ENCODE results near the gene D2HGDH. TPM values are rescaled to one million over a fixed set of nuclear protein-coding genes. Genes with fewer than 3 reads are reported as not detected.

D2HGDH gene
- total and polyA plus RNA-seq, 2 of the 13 experiments (the other 11 are each of a cell fraction or from before 2014, with no cell fraction given): 19.2 to 20.3 TPM

DNA sequence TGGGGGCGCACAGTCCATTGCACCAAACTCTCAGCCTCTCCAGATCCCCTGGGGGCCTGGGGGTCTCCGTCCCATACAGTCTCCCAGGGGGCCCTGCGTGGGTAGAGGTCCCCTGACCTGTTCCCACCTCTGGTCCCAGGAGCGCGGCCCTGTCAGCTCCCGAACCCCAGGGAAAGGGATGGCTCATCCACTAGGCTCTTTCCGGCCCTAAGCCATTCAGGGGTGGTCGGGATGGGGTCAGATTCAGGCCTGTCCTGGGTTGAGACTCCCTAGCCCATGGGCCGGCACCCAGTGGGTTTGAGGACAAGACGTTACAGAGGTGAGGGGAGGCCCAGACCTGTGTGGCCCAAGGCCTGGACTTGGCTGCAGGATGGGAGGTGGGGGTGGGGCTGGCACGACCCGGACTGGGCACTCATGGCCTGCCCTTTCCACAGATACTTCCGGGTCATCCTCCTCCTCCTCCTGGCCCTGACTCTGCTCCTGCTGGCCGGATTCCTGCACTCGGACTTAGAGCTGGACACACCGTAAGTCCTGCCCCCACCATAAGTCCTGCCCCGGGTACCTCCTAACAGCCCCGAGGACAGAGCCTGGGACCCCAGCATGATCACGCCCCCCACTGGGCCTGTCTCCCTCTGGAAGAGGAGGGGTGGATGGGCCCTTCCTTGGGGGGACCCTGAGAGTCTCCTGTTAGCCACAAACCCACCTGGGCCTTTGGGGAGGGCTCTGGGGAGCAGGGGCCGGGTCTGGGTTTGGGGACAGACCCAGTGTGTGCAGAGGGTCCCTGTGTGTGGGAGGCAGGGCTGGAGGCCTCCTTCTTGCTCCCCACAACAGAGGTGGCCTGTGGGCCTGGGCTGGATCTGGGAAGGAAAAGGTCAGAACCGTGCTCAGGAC is 64.4 kb downstream of the D2HGDH start (continued):
- TF ChIP-seq, protein P1, sequence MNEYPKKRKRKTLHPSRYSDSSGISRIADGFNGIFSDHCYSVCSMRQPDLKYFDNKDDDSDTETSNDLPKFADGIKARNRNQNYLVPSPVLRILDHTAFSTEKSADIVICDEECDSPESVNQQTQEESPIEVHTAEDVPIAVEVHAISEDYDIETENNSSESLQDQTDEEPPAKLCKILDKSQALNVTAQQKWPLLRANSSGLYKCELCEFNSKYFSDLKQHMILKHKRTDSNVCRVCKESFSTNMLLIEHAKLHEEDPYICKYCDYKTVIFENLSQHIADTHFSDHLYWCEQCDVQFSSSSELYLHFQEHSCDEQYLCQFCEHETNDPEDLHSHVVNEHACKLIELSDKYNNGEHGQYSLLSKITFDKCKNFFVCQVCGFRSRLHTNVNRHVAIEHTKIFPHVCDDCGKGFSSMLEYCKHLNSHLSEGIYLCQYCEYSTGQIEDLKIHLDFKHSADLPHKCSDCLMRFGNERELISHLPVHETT (CRISPR knock-in tag; conservative IDR thresholded peaks at IDR 0.05): no peak
- TF ChIP-seq LCORL (IDR thresholded peaks at IDR 0.05) (no peak), LCORL (CRISPR knock-in tag; IDR thresholded peaks at IDR 0.05) (0 out of 2 replicates have a peak, but pooled peaks have one; percentile 44), ZNF530 (CRISPR knock-in tag; IDR thresholded peaks at IDR 0.05; ENCODE audit: low read depth) (no peak), NCOA1 (CRISPR knock-in tag; IDR thresholded peaks at IDR 0.05) (no peak), BRD4 (CRISPR knock-in tag; IDR thresholded peaks at IDR 0.05) (peak; percentile 36; the same call in 1 of the 2 replicates), ZFX (CRISPR knock-in tag; IDR thresholded peaks at IDR 0.05; ENCODE audit: low read depth) (peak; percentile 72), ETV6 (CRISPR knock-in tag; conservative IDR thresholded peaks at IDR 0.05) (no peak), PITX1 (CRISPR knock-in tag; IDR thresholded peaks at IDR 0.05) (peak; percentile 51; the same call in 1 of the 2 replicates), ZFAT (CRISPR knock-in tag; conservative IDR thresholded peaks at IDR 0.05) (no peak), HDAC1 (CRISPR knock-in tag; IDR thresholded peaks at IDR 0.05) (0 out of 2 replicates have a peak, but pooled peaks have one; percentile 16), GABPA (IDR thresholded peaks at IDR 0.05; ENCODE audit: low read depth, low read length) (peak; percentile 73), GABPA (CRISPR knock-in tag; IDR thresholded peaks at IDR 0.05; ENCODE audit: low read depth) (peak; percentile 49), HNF4G (IDR thresholded peaks at IDR 0.05; ENCODE audit: borderline replicate concordance, low read depth, low read length) (0 out of 2 replicates have a peak, but pooled peaks have one; percentile 26), HNF4G (CRISPR knock-in tag; IDR thresholded peaks at IDR 0.05; ENCODE audit: borderline replicate concordance, low read depth) (no peak), HNRNPL (IDR thresholded peaks at IDR 0.05; ENCODE audit: low read depth, low read length) (peak; percentile 90), ZBTB7A (CRISPR knock-in tag; IDR thresholded peaks at IDR 0.05) (no peak)
- TF ChIP-seq, protein P2, sequence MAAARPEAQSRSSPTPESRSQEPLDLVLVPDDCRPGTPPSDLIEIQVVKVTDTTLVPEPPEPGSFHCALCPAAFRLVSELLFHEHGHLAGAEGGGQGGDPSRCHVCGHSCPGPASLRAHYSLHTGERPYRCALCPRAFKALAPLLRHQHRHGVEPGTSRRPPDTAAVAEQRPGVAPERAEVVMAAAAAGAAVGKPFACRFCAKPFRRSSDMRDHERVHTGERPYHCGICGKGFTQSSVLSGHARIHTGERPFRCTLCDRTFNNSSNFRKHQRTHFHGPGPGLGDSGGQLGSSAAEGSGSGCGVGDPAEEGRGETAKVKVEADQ (CRISPR knock-in tag; IDR thresholded peaks at IDR 0.05; ENCODE audit: borderline replicate concordance): 0 out of 2 replicates have a peak, but pooled peaks have one; percentile 35
- TF ChIP-seq, protein P3, sequence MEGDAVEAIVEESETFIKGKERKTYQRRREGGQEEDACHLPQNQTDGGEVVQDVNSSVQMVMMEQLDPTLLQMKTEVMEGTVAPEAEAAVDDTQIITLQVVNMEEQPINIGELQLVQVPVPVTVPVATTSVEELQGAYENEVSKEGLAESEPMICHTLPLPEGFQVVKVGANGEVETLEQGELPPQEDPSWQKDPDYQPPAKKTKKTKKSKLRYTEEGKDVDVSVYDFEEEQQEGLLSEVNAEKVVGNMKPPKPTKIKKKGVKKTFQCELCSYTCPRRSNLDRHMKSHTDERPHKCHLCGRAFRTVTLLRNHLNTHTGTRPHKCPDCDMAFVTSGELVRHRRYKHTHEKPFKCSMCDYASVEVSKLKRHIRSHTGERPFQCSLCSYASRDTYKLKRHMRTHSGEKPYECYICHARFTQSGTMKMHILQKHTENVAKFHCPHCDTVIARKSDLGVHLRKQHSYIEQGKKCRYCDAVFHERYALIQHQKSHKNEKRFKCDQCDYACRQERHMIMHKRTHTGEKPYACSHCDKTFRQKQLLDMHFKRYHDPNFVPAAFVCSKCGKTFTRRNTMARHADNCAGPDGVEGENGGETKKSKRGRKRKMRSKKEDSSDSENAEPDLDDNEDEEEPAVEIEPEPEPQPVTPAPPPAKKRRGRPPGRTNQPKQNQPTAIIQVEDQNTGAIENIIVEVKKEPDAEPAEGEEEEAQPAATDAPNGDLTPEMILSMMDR (CRISPR knock-in tag; IDR thresholded peaks at IDR 0.05): peak; percentile 21; the same call in 1 of the 2 replicates
- TF ChIP-seq, protein P4, sequence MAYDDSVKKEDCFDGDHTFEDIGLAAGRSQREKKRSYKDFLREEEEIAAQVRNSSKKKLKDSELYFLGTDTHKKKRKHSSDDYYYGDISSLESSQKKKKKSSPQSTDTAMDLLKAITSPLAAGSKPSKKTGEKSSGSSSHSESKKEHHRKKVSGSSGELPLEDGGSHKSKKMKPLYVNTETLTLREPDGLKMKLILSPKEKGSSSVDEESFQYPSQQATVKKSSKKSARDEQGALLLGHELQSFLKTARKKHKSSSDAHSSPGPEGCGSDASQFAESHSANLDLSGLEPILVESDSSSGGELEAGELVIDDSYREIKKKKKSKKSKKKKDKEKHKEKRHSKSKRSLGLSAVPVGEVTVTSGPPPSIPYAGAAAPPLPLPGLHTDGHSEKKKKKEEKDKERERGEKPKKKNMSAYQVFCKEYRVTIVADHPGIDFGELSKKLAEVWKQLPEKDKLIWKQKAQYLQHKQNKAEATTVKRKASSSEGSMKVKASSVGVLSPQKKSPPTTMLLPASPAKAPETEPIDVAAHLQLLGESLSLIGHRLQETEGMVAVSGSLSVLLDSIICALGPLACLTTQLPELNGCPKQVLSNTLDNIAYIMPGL (CRISPR knock-in tag; IDR thresholded peaks at IDR 0.05; ENCODE audit: borderline replicate concordance in 1 of 2, low read depth in 1 of 2): peak in 1 of 2 experiments; percentile 33; a peak in 1 of 4 replicates
- TF ChIP-seq, protein P5, sequence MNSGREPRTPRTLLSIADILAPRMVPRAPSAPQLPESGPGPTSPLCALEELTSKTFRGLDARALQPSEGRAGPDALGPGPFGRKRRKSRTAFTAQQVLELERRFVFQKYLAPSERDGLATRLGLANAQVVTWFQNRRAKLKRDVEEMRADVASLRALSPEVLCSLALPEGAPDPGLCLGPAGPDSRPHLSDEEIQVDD (CRISPR knock-in tag; IDR thresholded peaks at IDR 0.05; ENCODE audit: borderline replicate concordance): no peak
- TF ChIP-seq, protein P6, sequence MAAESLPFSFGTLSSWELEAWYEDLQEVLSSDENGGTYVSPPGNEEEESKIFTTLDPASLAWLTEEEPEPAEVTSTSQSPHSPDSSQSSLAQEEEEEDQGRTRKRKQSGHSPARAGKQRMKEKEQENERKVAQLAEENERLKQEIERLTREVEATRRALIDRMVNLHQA (CRISPR knock-in tag; IDR thresholded peaks at IDR 0.05): no peak

Data from HepG2 (cell line).